Activated naive CD4-positive, alpha-beta T cell treated with anti-CD3 and anti-CD28 coated beads, Interleukin-2, amount 50 U/mL, for 72 hours (primary cell): ENCODE data around the gene MAD2L2. TPM values are rescaled to one million over a fixed set of nuclear protein-coding genes. Genes with fewer than 3 reads are reported as not detected.

Experiments
- ATAC-seq, 2 donors: fragments of 150-1000 bp; cut with Tn5 transposase; 2 replicates each; pipeline ENCODE4 v1.10.0; 2021; ENCODE audit warnings: mild to moderate bottlenecking in 2 of 2, moderate library complexity in 2 of 2
- DNase-seq, 2 donors: peaks; one replicate each; pipeline ENCODE4 v3.0.0; 2021 to 2022; ENCODE audit warnings: low spot score in 2 of 2
- H3K27ac Mint-ChIP-seq, 2 donors: one replicate each; pipeline ENCODE4 v1.8.0; 2022; ENCODE audit warnings: mild to moderate bottlenecking in 2 of 2, mixed read lengths in 2 of 2
- H3K36me3 Mint-ChIP-seq, 2 donors: one replicate each; pipeline ENCODE4 v1.8.0; 2022; ENCODE audit warnings: mixed read lengths in 2 of 2
- H3K9me3 Mint-ChIP-seq, 2 donors: one replicate each; pipeline ENCODE4 v1.8.0; 2022; ENCODE audit warnings: mixed read lengths in 2 of 2
- total RNA-seq, 2 donors: library from RNA; stranded (reverse); gene quantifications; one replicate each; pipeline ENCODE4 v1.2.3, GENCODE V29; 2022

The MAD2L2 gene
- total RNA-seq, 2 donors from 2014 or later: 76.7 to 115 TPM

GRCh38 chr1:11693024-11693590 is 12.2 kb upstream of the MAD2L2 start:
- H3K27ac Mint-ChIP-seq: no peak overlapping the region
- peaks cover 0 to 9% of the 10 kb centered on the region in 2 donors for H3K36me3 Mint-ChIP-seq
- peak; percentile 66 to 90 for ATAC-seq

GRCh38 chr1:11691928-11692711 is 11.2 kb upstream of the MAD2L2 start:
- peaks cover 0 to 9% of the 10 kb centered on the region in 2 donors for H3K36me3 Mint-ChIP-seq
- ATAC-seq: no peak
- H3K27ac Mint-ChIP-seq: no peak overlapping the region
- no peaks in the 10 kb centered on the region for H3K9me3 Mint-ChIP-seq
- DNase-seq: no peak

More at GRCh38 chr1:11693024-11693590, 12.2 kb upstream of the MAD2L2 start:
- peak; percentile 28 to 71 for DNase-seq
- H3K9me3 Mint-ChIP-seq: no peaks in the 10 kb centered on the region

GRCh38 chr1:11691302-11691914 is 10.5 kb upstream of the MAD2L2 start, which contains the start of gene DRAXIN:
Gene DRAXIN, plus strand, starts transcription at chr1:11691710. Its CDS starts 14,549 bp downstream, at chr1:11706259.
- peak; percentile 10 to 57 for ATAC-seq
- no peak for DNase-seq
- Mint-ChIP-seq H3K27ac (no peak within 1 kb of the TSS), H3K9me3 (no peaks in the 10 kb centered on the region), H3K36me3 (peaks cover 0 to 9% of the 10 kb centered on the region in 2 donors)

- H3K27ac Mint-ChIP-seq: no peak overlapping the region
- ATAC-seq (no peak), DNase-seq (no peak)
Observed at GRCh38 chr1:11690397-11691301, 9.7 kb upstream of the MAD2L2 start.

GRCh38 chr1:11688506-11688905 is 7.6 kb upstream of the MAD2L2 start:
- no peak for ATAC-seq
- H3K36me3 Mint-ChIP-seq: peaks cover 0 to 9% of the 10 kb centered on the region in 2 donors

More at GRCh38 chr1:11690397-11691301, 9.7 kb upstream of the MAD2L2 start:
- peaks cover 0 to 9% of the 10 kb centered on the region in 2 donors for H3K36me3 Mint-ChIP-seq
- H3K9me3 Mint-ChIP-seq: no peaks in the 10 kb centered on the region

GRCh38 chr1:11685210-11685752 is 4.3 kb upstream of the MAD2L2 start:
- Mint-ChIP-seq H3K27ac (no peak overlapping the region), H3K36me3 (peaks cover 0 to 4% of the 10 kb centered on the region in 2 donors), H3K9me3 (no peaks in the 10 kb centered on the region)
- DNase-seq (no peak), ATAC-seq (no peak)

More at GRCh38 chr1:11688506-11688905, 7.6 kb upstream of the MAD2L2 start:
- no peak overlapping the region for H3K27ac Mint-ChIP-seq
- DNase-seq: no peak
- H3K9me3 Mint-ChIP-seq: no peaks in the 10 kb centered on the region

- no peak for DNase-seq
- H3K27ac Mint-ChIP-seq: no peak overlapping the region
- no peaks in the 10 kb centered on the region for H3K36me3 Mint-ChIP-seq
- no peak for ATAC-seq
- no peaks in the 10 kb centered on the region for H3K9me3 Mint-ChIP-seq
Observed at GRCh38 chr1:11684070-11684469, 3.1 kb upstream of the MAD2L2 start.

GRCh38 chr1:11682799-11683198 is 1.9 kb upstream of the MAD2L2 start:
- ATAC-seq: no peak
- Mint-ChIP-seq H3K27ac (no peak overlapping the region), H3K9me3 (no peaks in the 10 kb centered on the region), H3K36me3 (no peaks in the 10 kb centered on the region)
- no peak for DNase-seq

- DNase-seq (no peak), ATAC-seq (no peak)
- Mint-ChIP-seq H3K36me3 (no peaks in the 10 kb centered on the region), H3K27ac (no peak overlapping the region), H3K9me3 (no peaks in the 10 kb centered on the region)
Observed at GRCh38 chr1:11682287-11682771, 1.4 kb upstream of the MAD2L2 start.

- DNase-seq (peak in 1 of 2 donors; percentile 60), ATAC-seq (peak; percentile 10 to 18)
- H3K27ac Mint-ChIP-seq: peak overlapping the region in 1 of 2 donors; percentile 90
Observed at GRCh38 chr1:11680270-11681070, 478 bp downstream of the MAD2L2 start.

GRCh38 chr1:11678442-11678841 is 2.5 kb downstream of the MAD2L2 start:
- H3K9me3 Mint-ChIP-seq: no peaks in the 10 kb centered on the region
- no peaks in the 10 kb centered on the region for H3K36me3 Mint-ChIP-seq
- H3K27ac Mint-ChIP-seq: no peak overlapping the region
- no peak for DNase-seq
- no peak for ATAC-seq

More at GRCh38 chr1:11680270-11681070, 478 bp downstream of the MAD2L2 start:
- Mint-ChIP-seq H3K36me3 (no peaks in the 10 kb centered on the region), H3K9me3 (no peaks in the 10 kb centered on the region)

GRCh38 chr1:11676386-11677103 is 4.4 kb downstream of the MAD2L2 start:
- no peak for DNase-seq
- no peaks in the 10 kb centered on the region for H3K36me3 Mint-ChIP-seq

GRCh38 chr1:11675325-11675724 is 5.6 kb downstream of the MAD2L2 start:
- no peak overlapping the region for H3K27ac Mint-ChIP-seq
- no peaks in the 10 kb centered on the region for H3K36me3 Mint-ChIP-seq
- H3K9me3 Mint-ChIP-seq: no peaks in the 10 kb centered on the region
- ATAC-seq (no peak), DNase-seq (no peak)

More at GRCh38 chr1:11676386-11677103, 4.4 kb downstream of the MAD2L2 start:
- ATAC-seq: no peak
- Mint-ChIP-seq H3K9me3 (no peaks in the 10 kb centered on the region), H3K27ac (no peak overlapping the region)

- DNase-seq (no peak), ATAC-seq (no peak)
- no peaks in the 10 kb centered on the region for H3K36me3 Mint-ChIP-seq
- H3K27ac Mint-ChIP-seq: no peak overlapping the region
- H3K9me3 Mint-ChIP-seq: no peaks in the 10 kb centered on the region
Observed at GRCh38 chr1:11674488-11674887, 6.5 kb downstream of the MAD2L2 start.
